Keratinocyte (primary cell): ENCODE measurements around the gene PRMT1. TPM values are rescaled to one million over a fixed set of nuclear protein-coding genes. Genes with fewer than 3 reads are reported as not detected.

Experiments used
- DNase-seq: peaks from one replicate; pipeline ENCODE4 v3.0.0-alpha.2; 2011; ENCODE audit warnings: low read depth, missing footprints, low spot score
- FAIRE-seq: peaks from 2 replicates; lab custom pipeline; 2011; peaks lifted over from hg19 to GRCh38; lab: Jason Lieb, UNC
- H2AFZ ChIP-seq: 2 replicates; pipeline ENCODE4 v1.6.0; 2012; ENCODE audit warnings: low read length, control low read depth, inconsistent platforms; ENCODE audit not compliant: control insufficient read depth
- H3K27ac ChIP-seq: 2 replicates; pipeline ENCODE4 v1.5.1; 2011; ENCODE audit warnings: low read length; ENCODE audit not compliant: control insufficient read depth, insufficient read depth
- H3K27me3 ChIP-seq: 3 replicates; pipeline ENCODE4 v1.6.0; 2011; ENCODE audit warnings: low read length; ENCODE audit not compliant: control insufficient read depth, insufficient read depth; ENCODE audit errors: extremely low read depth
- H3K36me3 ChIP-seq, 2 experiments: 2 replicates in 1 of 2; 3 replicates in 1 of 2; pipeline ENCODE4 v1.5.1; 2011; ENCODE audit warnings: low read length in 2 of 2, mild to moderate bottlenecking in 1 of 2; ENCODE audit not compliant: control insufficient read depth in 2 of 2, insufficient read depth in 2 of 2; ENCODE audit errors: extremely low read depth in 1 of 2
- H3K4me1 ChIP-seq: 3 replicates; pipeline ENCODE4 v1.5.1; 2011; ENCODE audit warnings: low read length; ENCODE audit not compliant: control insufficient read depth, insufficient read depth; ENCODE audit errors: extremely low read depth
- H3K4me2 ChIP-seq: 3 replicates; pipeline ENCODE4 v1.6.0; 2011; ENCODE audit warnings: low read depth, low read length; ENCODE audit not compliant: control insufficient read depth, insufficient read depth; ENCODE audit errors: extremely low read depth
- H3K4me3 ChIP-seq, 3 experiments: fragments of 200-600 bp in 1 of 3; sonication (generic) in 1 of 3; 2 replicates in 2 of 3; 3 replicates in 1 of 3; pipeline ENCODE4 v1.5.1; 2011 to 2016; ENCODE audit warnings: low read length in 3 of 3, mild to moderate bottlenecking in 3 of 3, control low read depth in 2 of 3, inconsistent platforms in 1 of 3, low read depth in 1 of 3, mixed read lengths in 1 of 3, mixed run types in 1 of 3, moderate library complexity in 1 of 3; ENCODE audit not compliant: control insufficient read depth in 2 of 3, insufficient read depth in 2 of 3; ENCODE audit errors: extremely low read depth in 1 of 3
- H3K79me2 ChIP-seq: 2 replicates; pipeline ENCODE4 v1.6.0; 2012; ENCODE audit warnings: low read length; ENCODE audit not compliant: control insufficient read depth, insufficient read depth
- H3K9ac ChIP-seq: 3 replicates; pipeline ENCODE4 v1.6.0; 2011; ENCODE audit warnings: low read length; ENCODE audit not compliant: control insufficient read depth, insufficient read depth; ENCODE audit errors: extremely low read depth
- H3K9me1 ChIP-seq: 3 replicates; pipeline ENCODE4 v1.6.0; 2011; ENCODE audit warnings: low read length; ENCODE audit not compliant: control insufficient read depth, insufficient read depth; ENCODE audit errors: extremely low read depth
- H3K9me3 ChIP-seq: 2 replicates; pipeline ENCODE4 v1.5.1; 2012; ENCODE audit warnings: low read depth, low read length; ENCODE audit not compliant: control insufficient read depth
- H4K20me1 ChIP-seq: 3 replicates; pipeline ENCODE4 v1.6.0; 2011; ENCODE audit warnings: low read length; ENCODE audit not compliant: control insufficient read depth, insufficient read depth; ENCODE audit errors: extremely low read depth
- CTCF ChIP-seq, 3 experiments: IDR thresholded peaks in 1 of 3; conservative IDR thresholded peaks in 1 of 3; optimal IDR thresholded peaks in 1 of 3; 2 replicates in 2 of 3; 3 replicates in 1 of 3; pipeline versions ENCODE3 to v1.5.1; 2011; ENCODE audit warnings: low read length in 3 of 3, mild to moderate bottlenecking in 3 of 3, moderate library complexity in 2 of 3, control low read depth in 1 of 3, inconsistent platforms in 1 of 3; ENCODE audit not compliant: insufficient read depth in 2 of 3; ENCODE audit errors: extremely low read depth in 1 of 3
- EZH2 ChIP-seq: IDR thresholded peaks from one replicate; pipeline ENCODE4 v1.6.1; 2012; ENCODE audit warnings: inconsistent platforms, mild to moderate bottlenecking, low read length, moderate library complexity
- dilution Hi-C: fragments of 300-500 bp; cut with MboI; formaldehyde crosslinking; loops from one replicate; pipeline ENCODE4 v1.7.0; 2020; ENCODE audit warnings: low sequenced_read_pairs; ENCODE audit not compliant: extremely low pct_ligation_motif_present
- polyA plus RNA-seq, 5 experiments: library from polyadenylated mRNA; depleted of rRNA in 3 of 5; stranded (reverse) in 3 of 5; stranded (forward) in 1 of 5; unstranded in 1 of 5; fragments of >200 nt; gene quantifications; 1 replicate in 1 of 5; 2 replicates in 3 of 5; 3 replicates in 1 of 5; pipeline versions ENCODE4 v1.2.1 to v1.2.3, GENCODE V29; 2011 to 2012; ENCODE audit warnings: missing spikeins in 2 of 5, low read depth in 1 of 5, low replicate concordance in 1 of 5

The PRMT1 gene
- polyA plus RNA-seq, 1 donor (not counting 4 experiments of a cell fraction or from before 2014, with no cell fraction given), result 280 TPM

- H3K4me1 ChIP-seq, result peaks cover 2% of the 10 kb centered on the region
- dilution Hi-C loops, result no loop called here
- H3K36me3 ChIP-seq, result no peaks in the 10 kb centered on the region
- H3K79me2 ChIP-seq, result no peaks in the 10 kb centered on the region
- H3K4me2 ChIP-seq, result no peak overlapping the region
- H3K27me3 ChIP-seq, result peaks cover 9% of the 10 kb centered on the region
- no peak overlapping the region for H3K4me3 ChIP-seq
- no peaks in the 10 kb centered on the region for H3K9me3 ChIP-seq
- no peak for FAIRE-seq
- H2AFZ ChIP-seq, result no peak overlapping the region
- no peaks in the 10 kb centered on the region for H4K20me1 ChIP-seq
- DNase-seq, result no peak
- H3K27ac ChIP-seq, result no peak overlapping the region
- H3K9me1 ChIP-seq, result no peaks in the 10 kb centered on the region
- TF ChIP-seq CTCF (optimal IDR thresholded peaks at IDR 0.05 in 1 of 3, IDR thresholded peaks at IDR 0.05 in 1 of 3, conservative IDR thresholded peaks at IDR 0.05 in 1 of 3; ENCODE audit: extremely low read depth in 1 of 3, insufficient read depth in 2 of 3, low read length in 3 of 3) (no peak), EZH2 (no peak)
- H3K9ac ChIP-seq, result no peak overlapping the region
Measured at GRCh38 chr19:49696115-49696514, 19.0 kb downstream of the PRMT1 start.

GRCh38 chr19:49696865-49697264 lies 19.8 kb downstream of the PRMT1 start:
- dilution Hi-C loops, result no loop called here

More at GRCh38 chr19:49696865-49697264, 19.8 kb downstream of the PRMT1 start:
- Histone ChIP-seq H3K4me1 (no peaks in the 10 kb centered on the region), H3K79me2 (no peaks in the 10 kb centered on the region), H3K9ac (no peak overlapping the region), H4K20me1 (no peaks in the 10 kb centered on the region), H3K27ac (no peak overlapping the region), H3K27me3 (peaks cover 14% of the 10 kb centered on the region), H2AFZ (no peak overlapping the region), H3K4me3 (no peak overlapping the region), H3K9me3 (no peaks in the 10 kb centered on the region), H3K36me3 (no peaks in the 10 kb centered on the region), H3K9me1 (no peaks in the 10 kb centered on the region), H3K4me2 (no peak overlapping the region)
- DNase-seq (no peak), FAIRE-seq (no peak)
- TF ChIP-seq EZH2 (no peak), CTCF (optimal IDR thresholded peaks at IDR 0.05 in 1 of 3, IDR thresholded peaks at IDR 0.05 in 1 of 3, conservative IDR thresholded peaks at IDR 0.05 in 1 of 3; ENCODE audit: extremely low read depth in 1 of 3, insufficient read depth in 2 of 3, low read length in 3 of 3) (no peak)
